Activated T-cell treated with anti-CD3 and anti-CD28 coated beads, Interleukin-2, amount 50 U/mL, for 4 hours (primary cell): ENCODE data around the gene HSFX1. TPM values are rescaled to one million over a fixed set of nuclear protein-coding genes. Genes with fewer than 3 reads are reported as not detected.
"Not testable (repeated sequence)": the region's sequence is repeated elsewhere in the genome, so short reads cannot be mapped to it uniquely, and the experiment has no call there.

Experiments
- ATAC-seq, 2 donors: fragments of 200-7000 bp; cut with Tn5 transposase; one replicate each; pipeline ENCODE4 v1.10.0; 2021
- DNase-seq: peaks from one replicate; pipeline ENCODE4 v3.0.0-alpha.2; 2020
- H3K27me3 Mint-ChIP-seq: one replicate; pipeline ENCODE4 v1.8.0; 2021; ENCODE audit warnings: low read depth, mixed read lengths
- H3K36me3 Mint-ChIP-seq: one replicate; pipeline ENCODE4 v1.8.0; 2022; ENCODE audit warnings: mixed read lengths; ENCODE audit not compliant: insufficient read depth
- H3K4me1 Mint-ChIP-seq: one replicate; pipeline ENCODE4 v1.8.0; 2021; ENCODE audit warnings: low read depth, mixed read lengths
- H3K4me3 Mint-ChIP-seq: one replicate; pipeline ENCODE4 v1.8.0; 2021; ENCODE audit warnings: mild to moderate bottlenecking, moderate library complexity, mixed read lengths
- H3K9me3 Mint-ChIP-seq: one replicate; pipeline ENCODE4 v1.8.0; 2021; ENCODE audit warnings: mixed read lengths
- total RNA-seq, 3 donors: library from RNA; stranded (reverse); gene quantifications; one replicate each; pipeline ENCODE4 v1.2.1, GENCODE V29; 2021

The HSFX1 gene
- total RNA-seq, 3 donors from 2014 or later, result 0.22 to 0.34 TPM; not detected in 1

GRCh38 chrX:149777999-149778398 lies 4.1 kb downstream of the HSFX1 start:
- H3K27me3 Mint-ChIP-seq, H3K36me3 Mint-ChIP-seq, DNase-seq, H3K4me1 Mint-ChIP-seq, H3K9me3 Mint-ChIP-seq, H3K4me3 Mint-ChIP-seq, ATAC-seq: not testable (repeated sequence)

GRCh38 chrX:149781727-149782126 lies 7.9 kb downstream of the HSFX1 start, which contains the start of gene MAGEA9:
Gene MAGEA9, plus strand, starts transcription at chrX:149781930. Its CDS starts 4,281 bp downstream, at chrX:149786211.
- not testable (repeated sequence) for H3K4me3 Mint-ChIP-seq, H3K4me1 Mint-ChIP-seq, H3K36me3 Mint-ChIP-seq, H3K9me3 Mint-ChIP-seq, ATAC-seq, DNase-seq, H3K27me3 Mint-ChIP-seq

- not testable (repeated sequence) for H3K36me3 Mint-ChIP-seq, H3K4me3 Mint-ChIP-seq, DNase-seq, H3K9me3 Mint-ChIP-seq, H3K27me3 Mint-ChIP-seq
- ATAC-seq, result peak; percentile 97 to 98
- H3K4me1 Mint-ChIP-seq, result peaks cover 21% of the 10 kb centered on the region
Observed at GRCh38 chrX:149795531-149795930, 21.7 kb downstream of the HSFX1 start.

GRCh38 chrX:149799095-149799714 lies 25.3 kb downstream of the HSFX1 start:
- H3K27me3 Mint-ChIP-seq, result no peaks in the 10 kb centered on the region
- ATAC-seq (no peak), DNase-seq (no peak)
- H3K4me3 Mint-ChIP-seq, result peak overlapping the region; percentile 17
- peaks cover 25% of the 10 kb centered on the region for H3K4me1 Mint-ChIP-seq
- H3K36me3 Mint-ChIP-seq, result no peaks in the 10 kb centered on the region
- no peaks in the 10 kb centered on the region for H3K9me3 Mint-ChIP-seq

- Mint-ChIP-seq H3K27me3 (no peaks in the 10 kb centered on the region), H3K9me3 (no peaks in the 10 kb centered on the region), H3K4me3 (no peak overlapping the region), H3K4me1 (peaks cover 25% of the 10 kb centered on the region), H3K36me3 (no peaks in the 10 kb centered on the region)
- DNase-seq, result no peak
- no peak for ATAC-seq
Observed at GRCh38 chrX:149799938-149800337, 26.1 kb downstream of the HSFX1 start.

- no peak for DNase-seq
- no peaks in the 10 kb centered on the region for H3K36me3 Mint-ChIP-seq
- no peak overlapping the region for H3K4me3 Mint-ChIP-seq
Observed at GRCh38 chrX:149803458-149804062, 29.7 kb downstream of the HSFX1 start.

GRCh38 chrX:149804102-149804501 lies 30.2 kb downstream of the HSFX1 start:
- DNase-seq, result no peak
- no peak for ATAC-seq
- Mint-ChIP-seq H3K27me3 (no peaks in the 10 kb centered on the region), H3K4me3 (no peak overlapping the region), H3K9me3 (no peaks in the 10 kb centered on the region), H3K36me3 (no peaks in the 10 kb centered on the region), H3K4me1 (peaks cover 17% of the 10 kb centered on the region)

More at GRCh38 chrX:149803458-149804062, 29.7 kb downstream of the HSFX1 start:
- ATAC-seq, result no peak
- no peaks in the 10 kb centered on the region for H3K9me3 Mint-ChIP-seq
- peaks cover 17% of the 10 kb centered on the region for H3K4me1 Mint-ChIP-seq
- H3K27me3 Mint-ChIP-seq, result no peaks in the 10 kb centered on the region

GRCh38 chrX:149807747-149808458 lies 34.0 kb downstream of the HSFX1 start:
- no peak for DNase-seq
- no peaks in the 10 kb centered on the region for H3K9me3 Mint-ChIP-seq
- no peak overlapping the region for H3K4me3 Mint-ChIP-seq
- H3K4me1 Mint-ChIP-seq, result no peaks in the 10 kb centered on the region
- H3K36me3 Mint-ChIP-seq, result no peaks in the 10 kb centered on the region
- H3K27me3 Mint-ChIP-seq, result no peaks in the 10 kb centered on the region
- ATAC-seq, result no peak

GRCh38 chrX:149818652-149819051 lies 44.8 kb downstream of the HSFX1 start:
- Mint-ChIP-seq H3K4me3 (no peak overlapping the region), H3K36me3 (no peaks in the 10 kb centered on the region), H3K9me3 (no peaks in the 10 kb centered on the region), H3K27me3 (peaks cover 9% of the 10 kb centered on the region), H3K4me1 (no peaks in the 10 kb centered on the region)
- DNase-seq (no peak), ATAC-seq (peak; percentile 79 to 93)

GRCh38 chrX:149819371-149819770 lies 45.5 kb downstream of the HSFX1 start:
- H3K4me1 Mint-ChIP-seq, result no peaks in the 10 kb centered on the region
- no peak overlapping the region for H3K4me3 Mint-ChIP-seq
- no peaks in the 10 kb centered on the region for H3K36me3 Mint-ChIP-seq
- peaks cover 9% of the 10 kb centered on the region for H3K27me3 Mint-ChIP-seq
- DNase-seq, result no peak
- no peaks in the 10 kb centered on the region for H3K9me3 Mint-ChIP-seq
- peak in 1 of 2 donors; percentile 35 for ATAC-seq

GRCh38 chrX:149825424-149825823 lies 51.6 kb downstream of the HSFX1 start:
- Mint-ChIP-seq H3K36me3 (no peaks in the 10 kb centered on the region), H3K27me3 (peaks cover 11% of the 10 kb centered on the region), H3K9me3 (no peaks in the 10 kb centered on the region), H3K4me3 (no peak overlapping the region), H3K4me1 (peaks cover 24% of the 10 kb centered on the region)
- peak in 1 of 2 donors; percentile 33 for ATAC-seq
- peak; percentile 48 for DNase-seq

Other genes with a start within 250 kb of the HSFX1 start
- gene EOLA1, start 233.1 kb upstream of the HSFX1 start, total RNA-seq, result 10 to 100 TPM; 21.7 to 40.9 (median 22.6) TPM
- gene HSFX3, start 224.1 kb upstream of the HSFX1 start, total RNA-seq, result not detected
- not detected for gene MAGEA9B, start 186.6 kb upstream of the HSFX1 start, total RNA-seq
- not detected for gene HSFX2, start 178.8 kb upstream of the HSFX1 start, total RNA-seq
- 10 to 100 TPM; 14.7 to 20.0 (median 15.7) TPM for gene TMEM185A, start 142.3 kb upstream of the HSFX1 start, total RNA-seq
- gene MAGEA11, start 62.0 kb upstream of the HSFX1 start, total RNA-seq, result not detected
- gene MAGEA9, start 7.9 kb downstream of the HSFX1 start, total RNA-seq, result not detected
- gene MAGEA8, start 107.1 kb downstream of the HSFX1 start, total RNA-seq, result not detected
- not detected for gene HSFX4, start 155.5 kb downstream of the HSFX1 start, total RNA-seq
- gene EOLA2, start 164.4 kb downstream of the HSFX1 start, total RNA-seq, result 10 to 100 TPM; 45.9 to 51.4 (median 50.9) TPM